HG02943 (cell line): ENCODE results near the gene ELP6.

Experiments
- ATAC-seq: cut with Tn5 transposase; IDR thresholded peaks from one replicate; pipeline ENCODE4 v1.9.1; 2021; ENCODE audit warnings: mild to moderate bottlenecking, low read depth, moderate library complexity; ENCODE audit not compliant: unreplicated experiment

The ELP6 gene

GRCh38 chr3:47513125-47513929 lies at the start of gene ELP6:
TSS of gene ELP6 (minus strand) at chr3:47513712. CDS start at chr3:47513590, 122 bp downstream.
- peak; percentile 91 for ATAC-seq

DNA sequence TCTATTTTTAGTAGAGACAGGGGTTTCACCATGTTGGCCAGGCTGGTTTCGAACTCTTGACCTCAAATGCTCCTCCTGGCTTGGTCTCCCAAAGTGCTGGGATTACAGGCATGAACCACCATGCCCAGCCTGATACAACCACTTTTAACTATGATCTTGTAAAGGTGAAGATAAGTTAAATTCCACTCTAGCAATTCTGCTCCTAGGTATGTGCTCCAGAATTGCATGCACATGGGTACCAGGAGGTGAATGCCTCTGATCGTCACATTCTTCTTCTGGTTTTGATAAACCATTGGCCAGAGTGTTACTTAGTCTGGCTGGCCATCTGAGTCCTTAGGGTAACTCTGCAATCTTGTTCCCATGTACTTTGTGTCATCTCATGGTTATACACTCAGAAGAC lies 42.8 kb upstream of the ELP6 start:
- ATAC-seq, result no peak

GRCh38 chr3:47554335-47554734 lies 40.8 kb upstream of the ELP6 start:
- no peak for ATAC-seq

DNA sequence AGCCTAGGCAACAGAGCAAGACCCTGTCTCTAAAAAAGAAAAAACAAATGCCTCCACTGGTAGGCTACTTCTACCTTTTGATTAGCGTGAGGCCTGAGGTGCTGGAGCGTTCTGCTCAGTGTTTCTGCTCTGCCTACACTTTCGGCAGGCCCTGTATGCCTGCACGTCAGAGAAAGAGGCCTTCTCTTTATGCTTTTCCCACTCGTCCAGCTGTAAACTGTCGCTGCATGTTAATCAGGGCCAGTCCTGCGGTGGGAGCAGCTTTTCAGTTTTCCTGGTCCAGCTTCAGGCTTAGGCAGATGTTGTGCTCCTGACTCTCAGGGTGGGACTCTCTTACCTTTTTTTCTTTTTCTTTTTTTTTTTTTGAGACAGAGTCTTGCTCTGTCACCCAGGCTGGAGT lies 39.9 kb upstream of the ELP6 start:
- ATAC-seq, result no peak

- no peak for ATAC-seq
Measured at GRCh38 chr3:47542471-47543173, 29.1 kb upstream of the ELP6 start.

DNA sequence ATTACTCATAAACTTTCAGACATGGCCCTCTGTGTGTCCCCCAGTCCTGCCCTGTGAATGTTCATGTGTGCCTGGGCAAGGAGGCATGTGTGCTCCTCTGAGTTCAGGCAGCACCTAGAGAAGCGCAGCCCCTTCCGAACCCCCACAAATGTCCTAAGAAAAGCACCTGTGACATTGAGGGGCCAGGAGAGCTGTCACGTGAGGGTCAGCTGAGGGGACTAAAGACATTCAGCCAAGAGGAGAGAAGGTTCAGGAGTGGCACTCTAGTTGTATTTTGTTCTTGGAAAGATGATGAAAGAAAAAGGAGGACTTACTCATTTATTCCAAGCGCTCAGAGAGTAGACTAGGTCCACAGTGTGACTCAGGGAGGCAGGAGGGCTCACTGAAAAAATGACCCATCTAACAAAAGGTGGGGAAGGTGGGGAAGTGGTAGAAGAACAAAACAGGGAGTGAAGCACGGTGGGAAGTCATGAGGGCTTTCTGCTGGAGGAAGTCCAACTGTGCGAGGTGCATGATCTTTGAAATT lies 28.1 kb upstream of the ELP6 start:
- no peak for ATAC-seq

DNA sequence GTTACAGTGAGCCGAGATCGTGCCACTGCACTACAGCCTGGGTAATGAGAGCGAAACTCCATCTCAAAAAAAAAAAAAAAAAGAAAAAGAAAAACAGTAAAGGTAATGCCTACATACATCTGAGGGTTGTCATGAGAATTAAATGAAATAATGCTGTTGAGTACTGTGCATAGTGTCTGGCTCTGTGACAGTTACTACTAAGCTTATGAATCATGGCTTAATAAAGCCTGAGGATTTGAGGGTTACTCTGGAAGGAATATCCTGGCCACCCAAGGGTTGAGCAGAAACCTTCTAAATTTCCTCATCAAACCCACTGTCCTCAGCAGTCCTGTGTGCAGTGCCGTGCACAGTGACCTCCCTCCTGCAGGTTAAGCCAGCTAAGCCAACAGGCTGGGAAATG lies 26.8 kb upstream of the ELP6 start:
- ATAC-seq, result no peak

DNA sequence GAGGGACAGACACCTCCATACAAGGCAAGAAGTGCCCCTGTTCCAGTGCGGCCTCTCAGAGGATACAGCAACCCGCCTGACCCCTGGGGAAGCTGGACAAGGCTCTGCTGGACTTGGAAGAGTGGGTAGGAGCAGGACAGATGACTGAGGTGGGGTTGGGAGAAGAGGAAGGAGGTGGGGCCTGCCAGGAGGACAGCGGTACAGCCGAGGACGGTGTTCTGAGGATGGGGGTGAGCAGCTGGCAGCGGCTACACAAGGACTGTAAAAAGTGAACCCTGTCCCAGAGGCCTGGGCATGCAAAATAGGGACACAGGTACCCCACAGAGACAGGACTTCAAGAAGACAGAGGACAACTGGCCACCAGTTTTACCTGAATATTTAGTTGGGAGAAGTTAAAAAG lies 23.5 kb upstream of the ELP6 start:
- no peak for ATAC-seq

- no peak for ATAC-seq
Measured at GRCh38 chr3:47536221-47536891, 22.8 kb upstream of the ELP6 start.

DNA sequence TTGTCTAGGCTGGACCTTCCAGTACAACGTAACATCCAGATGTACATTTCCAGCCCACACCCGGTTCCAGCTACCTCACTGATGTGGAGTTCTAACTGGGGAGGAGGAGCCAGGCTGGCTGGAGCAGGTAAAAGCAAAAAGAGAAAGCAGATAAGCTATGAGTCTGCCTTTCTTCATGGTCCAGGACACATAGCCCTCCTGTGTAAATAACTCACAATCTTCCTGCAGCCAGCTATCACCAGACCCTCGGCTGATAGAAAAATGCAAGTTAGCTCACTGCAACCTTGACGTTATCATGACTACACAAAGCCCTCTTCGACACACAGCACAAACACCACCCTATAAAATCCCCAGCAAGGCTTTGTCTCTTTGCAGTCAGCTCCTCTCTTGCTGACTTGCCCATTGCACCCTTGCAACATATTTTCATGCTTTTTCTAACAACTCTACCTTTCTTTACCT lies 20.5 kb upstream of the ELP6 start:
- ATAC-seq, result no peak

- ATAC-seq, result no peak
Measured at GRCh38 chr3:47533481-47533880, 20.0 kb upstream of the ELP6 start.

- no peak for ATAC-seq
Measured at GRCh38 chr3:47527952-47528725, 14.6 kb upstream of the ELP6 start.

- no peak for ATAC-seq
Measured at GRCh38 chr3:47525617-47526016, 12.1 kb upstream of the ELP6 start.

DNA sequence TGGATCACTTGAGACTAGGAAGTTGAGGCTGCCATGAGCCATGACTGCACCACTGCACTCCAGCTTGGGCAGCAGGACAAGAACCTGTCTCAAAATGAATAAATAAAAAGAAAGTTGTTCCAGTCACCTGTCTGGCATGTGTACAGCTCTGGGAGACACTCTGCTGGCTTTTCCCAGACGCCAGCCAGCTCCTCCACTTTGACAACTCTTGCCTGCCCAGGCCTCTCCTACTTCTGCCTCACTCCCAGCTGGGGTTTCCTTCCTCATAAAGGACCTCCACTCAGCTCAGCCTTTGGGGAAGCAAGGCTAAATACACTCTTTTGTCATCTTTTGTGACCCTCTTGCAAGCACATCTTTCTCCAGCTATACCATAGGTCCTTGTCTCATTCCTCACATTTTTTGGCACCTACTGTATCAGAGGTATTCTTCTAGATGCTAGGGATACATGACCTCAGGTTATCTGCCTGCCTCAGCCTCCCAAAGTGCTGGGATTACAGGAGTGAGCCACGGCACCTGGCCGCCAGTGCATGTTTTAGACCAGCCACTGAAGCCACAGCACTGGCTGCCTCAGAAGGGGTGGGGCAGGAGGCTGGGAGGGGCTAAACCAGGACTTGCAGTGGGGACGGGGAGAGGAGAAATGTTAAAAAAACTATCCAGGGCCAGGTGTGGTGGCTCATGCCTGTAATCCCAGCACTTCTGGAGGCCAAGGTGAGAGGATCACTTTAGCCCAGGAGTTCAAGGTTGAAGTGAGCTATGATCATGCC lies 10.0 kb upstream of the ELP6 start:
- ATAC-seq, result no peak

- no peak for ATAC-seq
Measured at GRCh38 chr3:47522082-47522987, 8.8 kb upstream of the ELP6 start.

- ATAC-seq, result no peak
Measured at GRCh38 chr3:47520756-47521155, 7.2 kb upstream of the ELP6 start.

GRCh38 chr3:47517937-47518336 lies 4.4 kb upstream of the ELP6 start:
- ATAC-seq, result no peak

GRCh38 chr3:47515864-47516319 lies 2.4 kb upstream of the ELP6 start:
- ATAC-seq, result no peak

- no peak for ATAC-seq
Measured at GRCh38 chr3:47515100-47515499, 1.6 kb upstream of the ELP6 start.
